ENCODE measurements around the gene DIS3L2. TPM values are rescaled to one million over a fixed set of nuclear protein-coding genes. Genes with fewer than 3 reads are reported as not detected.

The DIS3L2 gene
- total RNA-seq, 1 donor from 2014 or later = 11.8 TPM

GRCh38 chr2:232000439-232000838, 38.9 kb downstream of the DIS3L2 start:
- FAIRE-seq = no peak
- TF ChIP-seq, protein P1, sequence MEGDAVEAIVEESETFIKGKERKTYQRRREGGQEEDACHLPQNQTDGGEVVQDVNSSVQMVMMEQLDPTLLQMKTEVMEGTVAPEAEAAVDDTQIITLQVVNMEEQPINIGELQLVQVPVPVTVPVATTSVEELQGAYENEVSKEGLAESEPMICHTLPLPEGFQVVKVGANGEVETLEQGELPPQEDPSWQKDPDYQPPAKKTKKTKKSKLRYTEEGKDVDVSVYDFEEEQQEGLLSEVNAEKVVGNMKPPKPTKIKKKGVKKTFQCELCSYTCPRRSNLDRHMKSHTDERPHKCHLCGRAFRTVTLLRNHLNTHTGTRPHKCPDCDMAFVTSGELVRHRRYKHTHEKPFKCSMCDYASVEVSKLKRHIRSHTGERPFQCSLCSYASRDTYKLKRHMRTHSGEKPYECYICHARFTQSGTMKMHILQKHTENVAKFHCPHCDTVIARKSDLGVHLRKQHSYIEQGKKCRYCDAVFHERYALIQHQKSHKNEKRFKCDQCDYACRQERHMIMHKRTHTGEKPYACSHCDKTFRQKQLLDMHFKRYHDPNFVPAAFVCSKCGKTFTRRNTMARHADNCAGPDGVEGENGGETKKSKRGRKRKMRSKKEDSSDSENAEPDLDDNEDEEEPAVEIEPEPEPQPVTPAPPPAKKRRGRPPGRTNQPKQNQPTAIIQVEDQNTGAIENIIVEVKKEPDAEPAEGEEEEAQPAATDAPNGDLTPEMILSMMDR (IDR thresholded peaks at IDR 0.05; ENCODE audit: insufficient read depth, low read length, severe bottlenecking) = no peak

GRCh38 chr2:232001073-232001472, 39.6 kb downstream of the DIS3L2 start:
- no peak overlapping the region for H3K4me3 ChIP-seq (ENCODE audit: low read depth, low read length)
- DNase-seq (ENCODE audit: low read depth) (no peak), FAIRE-seq (no peak)
- TF ChIP-seq, protein P1 (IDR thresholded peaks at IDR 0.05; ENCODE audit: insufficient read depth, low read length, severe bottlenecking) = no peak
- no peaks in the 10 kb centered on the region for H3K27me3 ChIP-seq (ENCODE audit: control insufficient read depth, insufficient read depth, low read length)
- no peaks in the 10 kb centered on the region for H3K36me3 ChIP-seq (ENCODE audit: control insufficient read depth, insufficient read depth, low read length)

More at GRCh38 chr2:232000439-232000838, 38.9 kb downstream of the DIS3L2 start:
- DNase-seq (ENCODE audit: low read depth) = no peak
- no peak overlapping the region for H3K4me3 ChIP-seq (ENCODE audit: low read depth, low read length)
- H3K27me3 ChIP-seq (ENCODE audit: control insufficient read depth, insufficient read depth, low read length) = no peaks in the 10 kb centered on the region
- no peaks in the 10 kb centered on the region for H3K36me3 ChIP-seq (ENCODE audit: control insufficient read depth, insufficient read depth, low read length)

- no peaks in the 10 kb centered on the region for H3K27me3 ChIP-seq (ENCODE audit: control insufficient read depth, insufficient read depth, low read length)
- FAIRE-seq = no peak
- DNase-seq (ENCODE audit: low read depth) = no peak
- TF ChIP-seq, protein P1 (IDR thresholded peaks at IDR 0.05; ENCODE audit: insufficient read depth, low read length, severe bottlenecking) = no peak
- H3K36me3 ChIP-seq (ENCODE audit: control insufficient read depth, insufficient read depth, low read length) = peaks cover 3% of the 10 kb centered on the region
- H3K4me3 ChIP-seq (ENCODE audit: low read depth, low read length) = no peak overlapping the region
Observed at GRCh38 chr2:232006253-232006652, 44.7 kb downstream of the DIS3L2 start.

DNA sequence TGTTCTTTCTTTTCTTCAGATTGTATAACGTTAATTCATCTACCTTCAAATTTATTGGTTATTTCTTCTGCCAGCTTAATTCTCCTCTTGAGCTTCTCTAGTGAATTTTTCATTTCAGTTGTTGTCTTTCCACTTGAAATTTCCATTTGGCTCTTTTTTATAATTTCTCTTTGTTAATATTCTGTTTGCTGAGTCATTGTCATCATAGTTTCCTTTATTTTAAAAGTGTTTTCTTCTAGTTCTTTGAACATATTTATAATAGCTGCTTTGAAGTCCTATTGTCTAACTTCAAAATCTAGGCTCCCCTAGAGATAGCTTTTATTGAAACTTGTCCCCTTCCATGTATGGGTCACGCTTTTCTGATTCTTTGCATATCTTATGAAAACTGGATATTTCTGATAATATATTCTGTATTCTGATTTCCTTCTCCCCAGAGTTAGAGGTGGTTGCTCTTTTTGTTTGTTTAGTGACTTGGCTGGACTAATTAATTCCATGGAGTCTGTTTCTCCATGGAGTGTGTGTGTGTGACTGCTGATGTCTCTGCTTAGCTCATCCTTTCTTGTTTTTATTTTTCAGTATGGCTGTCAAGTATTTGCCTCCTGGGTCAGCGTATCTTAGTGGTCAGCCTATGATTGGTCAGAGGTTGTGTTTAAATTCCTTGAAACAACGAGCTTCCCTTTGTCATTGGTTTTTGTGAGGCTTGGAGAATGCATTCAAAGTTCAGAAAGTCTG, 47.6 kb downstream of the DIS3L2 start:
- no peak overlapping the region for H3K4me3 ChIP-seq (ENCODE audit: low read depth, low read length)
- FAIRE-seq = no peak
- H3K36me3 ChIP-seq (ENCODE audit: control insufficient read depth, insufficient read depth, low read length) = peaks cover 3% of the 10 kb centered on the region
- TF ChIP-seq, protein P1 (IDR thresholded peaks at IDR 0.05; ENCODE audit: insufficient read depth, low read length, severe bottlenecking) = no peak
- H3K27me3 ChIP-seq (ENCODE audit: control insufficient read depth, insufficient read depth, low read length) = no peaks in the 10 kb centered on the region
- DNase-seq (ENCODE audit: low read depth) = peak; percentile 10

DNA sequence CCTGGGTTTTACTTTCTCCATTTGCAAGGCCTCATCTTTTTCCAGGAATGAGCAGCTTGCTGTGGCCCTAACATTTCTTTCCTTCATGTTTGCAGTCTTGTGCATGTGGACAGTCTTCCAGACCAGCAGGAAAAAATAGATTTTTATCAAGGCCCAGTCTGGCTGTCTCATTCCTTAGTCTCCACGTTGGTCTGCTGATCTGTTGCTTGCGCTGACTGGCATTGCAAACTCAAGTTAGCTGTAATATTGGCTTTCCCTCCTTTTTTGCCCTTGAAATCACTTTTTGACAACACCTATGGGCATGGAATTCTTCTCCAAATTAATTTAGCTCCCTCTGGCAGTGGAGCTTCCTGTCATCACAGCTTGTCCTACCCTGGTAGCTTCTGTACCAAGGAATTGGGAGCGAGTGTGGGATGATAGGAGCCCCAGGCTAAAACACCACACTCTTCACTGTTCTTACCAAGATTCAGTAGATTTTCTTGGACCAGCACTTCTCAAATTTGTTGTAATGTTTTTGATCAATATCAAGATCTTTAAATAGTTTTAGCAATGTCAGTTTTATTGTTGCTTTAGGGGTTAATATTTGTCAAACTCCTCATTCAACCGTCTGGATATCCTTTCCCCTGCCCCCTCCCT, 48.2 kb downstream of the DIS3L2 start:
- TF ChIP-seq, protein P1 (IDR thresholded peaks at IDR 0.05; ENCODE audit: insufficient read depth, low read length, severe bottlenecking) = no peak
- Histone ChIP-seq H3K4me3 (ENCODE audit: low read depth, low read length) (no peak overlapping the region), H3K36me3 (ENCODE audit: control insufficient read depth, insufficient read depth, low read length) (peaks cover 3% of the 10 kb centered on the region), H3K27me3 (ENCODE audit: control insufficient read depth, insufficient read depth, low read length) (no peaks in the 10 kb centered on the region)
- DNase-seq (ENCODE audit: low read depth) (no peak), FAIRE-seq (no peak)

Data from bronchial epithelial cell (primary cell).